Amniotic epithelial cell (primary cell): Measurements from ENCODE around the gene GPI.
"Not testable (repeated sequence)": the region's sequence is repeated elsewhere in the genome, so short reads cannot be mapped to it uniquely, and the experiment has no call there.

Source experiments
- DNase-seq: peaks from one replicate; pipeline ENCODE4 v3.0.0-alpha.2; 2010; ENCODE audit warnings: low read depth

Gene GPI

GRCh38 chr19:34364830-34365462 lies at the start of gene GPI:
Gene GPI (plus strand): TSS chr19:34365196. CDS start chr19:34365267, 71 bp downstream.
- DNase-seq: peak; percentile 29

- DNase-seq: no peak
These were observed 48.7 kb upstream of the GPI start for GRCh38 chr19:34316247-34316646.

GRCh38 chr19:34316741-34317301 lies 48.2 kb upstream of the GPI start:
- DNase-seq: peak; percentile 80

GRCh38 chr19:34317311-34317927 lies 47.6 kb upstream of the GPI start:
- peak; percentile 53 for DNase-seq

GRCh38 chr19:34319230-34319585 lies 45.8 kb upstream of the GPI start:
- peak; percentile 21 for DNase-seq

GRCh38 chr19:34319785-34320184 lies 45.2 kb upstream of the GPI start:
- DNase-seq: no peak

- DNase-seq: no peak
These were observed 44.7 kb upstream of the GPI start for GRCh38 chr19:34320277-34320676.

GRCh38 chr19:34321735-34322134 lies 43.3 kb upstream of the GPI start:
- DNase-seq: no peak

- DNase-seq: no peak
These were observed 41.4 kb upstream of the GPI start for GRCh38 chr19:34323433-34324204.

GRCh38 chr19:34324320-34324719 lies 40.7 kb upstream of the GPI start:
- no peak for DNase-seq

GRCh38 chr19:34325181-34325580 lies 39.8 kb upstream of the GPI start:
- DNase-seq: no peak

- no peak for DNase-seq
These were observed 38.8 kb upstream of the GPI start for GRCh38 chr19:34325981-34326787.

- no peak for DNase-seq
These were observed 37.1 kb upstream of the GPI start for GRCh38 chr19:34327851-34328250.

GRCh38 chr19:34328982-34329381 lies 36.0 kb upstream of the GPI start:
- DNase-seq: no peak

- no peak for DNase-seq
These were observed 34.9 kb upstream of the GPI start for GRCh38 chr19:34330116-34330515.

GRCh38 chr19:34330596-34330995 lies 34.4 kb upstream of the GPI start:
- not testable (repeated sequence) for DNase-seq

- not testable (repeated sequence) for DNase-seq
These were observed 33.4 kb upstream of the GPI start for GRCh38 chr19:34331596-34331995.

GRCh38 chr19:34332027-34332760 lies 32.8 kb upstream of the GPI start:
- DNase-seq: no peak

GRCh38 chr19:34335914-34336313 lies 29.1 kb upstream of the GPI start:
- no peak for DNase-seq

GRCh38 chr19:34336781-34337271 lies 28.2 kb upstream of the GPI start:
- DNase-seq: peak; percentile 35

GRCh38 chr19:34337739-34338138 lies 27.3 kb upstream of the GPI start:
- no peak for DNase-seq
